Esophagus squamous epithelium (tissue), 5 donors: Measurements from ENCODE around the gene ZNF831. TPM values are rescaled to one million over a fixed set of nuclear protein-coding genes. Genes with fewer than 3 reads are reported as not detected.

Experiments
- DNase-seq: peaks from one replicate; lab custom pipeline; 2025; lab: John Stamatoyannopoulos, UW
- H3K27ac ChIP-seq, 4 donors: fragments of 200-600 bp; sonication (generic); one replicate each; pipeline ENCODE4 v1.5.1; 2016 to 2019; ENCODE audit warnings: mild to moderate bottlenecking in 1 of 4
- H3K27me3 ChIP-seq, 4 donors: fragments of 200-600 bp; sonication (generic); 1 replicate in 3 of 4; 2 replicates in 1 of 4; pipeline versions ENCODE4 v1.5.1 to v1.6.0; 2017 to 2021; ENCODE audit warnings: antibody characterized with exemption in 1 of 4
- H3K36me3 ChIP-seq, 3 donors: fragments of 200-600 bp; sonication (generic); one replicate each; pipeline ENCODE4 v1.5.1; 2016 to 2019
- H3K4me1 ChIP-seq, 3 donors: fragments of 200-600 bp; sonication (generic); one replicate each; pipeline ENCODE4 v1.5.1; 2017 to 2019
- H3K4me3 ChIP-seq, 4 donors: fragments of 200-600 bp; sonication (generic); 1 replicate in 3 of 4; 2 replicates in 1 of 4; pipeline ENCODE4 v1.5.1; 2016 to 2019; ENCODE audit warnings: mild to moderate bottlenecking in 2 of 4, moderate library complexity in 1 of 4
- H3K9me3 ChIP-seq, 3 donors: fragments of 200-600 bp; sonication (generic); one replicate each; pipeline ENCODE4 v1.5.1; 2016 to 2019
- POLR2A ChIP-seq, 4 donors: fragments of 450-650 bp; IDR thresholded peaks; one replicate each; pipeline ENCODE4 v1.6.1; 2017; ENCODE audit warnings: antibody characterized with exemption in 4 of 4, mild to moderate bottlenecking in 4 of 4, moderate library complexity in 3 of 4
- WGBS, 2 donors: methylation state at CpG; one replicate each; pipeline ENCODE4 v1.1.5; 2018; 5-methylcytosine and 5-hydroxymethylcytosine counted together
- intact Hi-C: fragments of 100-400 bp; cut with DNase I; formaldehyde crosslinking; loops from one replicate; pipeline ENCODE4 v1.15.0; 2022
- total RNA-seq, 4 donors: library from RNA; depleted of rRNA; stranded (reverse); fragments of >200 nt; gene quantifications; one replicate each; pipeline ENCODE4 v1.1.0, GENCODE V29; 2016
- TF ChIP-seq, protein P1 (sequence below), 6 experiments: fragments of 450-650 bp in 4 of 6; fragments of 200-600 bp in 2 of 6; sonication (generic) in 2 of 6; IDR thresholded peaks; one replicate each; pipeline ENCODE4 v1.5.1; 2016 to 2019; ENCODE audit warnings: antibody characterized with exemption in 6 of 6, mild to moderate bottlenecking in 4 of 6, moderate library complexity in 4 of 6
- donor health status: DM: yes; HTN: yes; CAD: no.

The ZNF831 gene
- total RNA-seq, 4 donors from 2014 or later, result 0.38 to 1.7 (median 0.60) TPM

- H3K36me3 ChIP-seq, result peaks cover 0 to 14% (median 0%) of the 10 kb centered on the region in 3 donors
- H3K4me3 ChIP-seq, result no peak overlapping the region
- DNase-seq, result no peak
- no peaks in the 10 kb centered on the region for H3K9me3 ChIP-seq
- H3K27me3 ChIP-seq, result peaks cover 0 to 31% (median 0%) of the 10 kb centered on the region in 4 donors
- H3K27ac ChIP-seq, result peak overlapping the region in 2 of 4 donors; percentile 42 to 57
- no peak for TF ChIP-seq POLR2A (IDR thresholded peaks at IDR 0.05)
- TF ChIP-seq, protein P1, sequence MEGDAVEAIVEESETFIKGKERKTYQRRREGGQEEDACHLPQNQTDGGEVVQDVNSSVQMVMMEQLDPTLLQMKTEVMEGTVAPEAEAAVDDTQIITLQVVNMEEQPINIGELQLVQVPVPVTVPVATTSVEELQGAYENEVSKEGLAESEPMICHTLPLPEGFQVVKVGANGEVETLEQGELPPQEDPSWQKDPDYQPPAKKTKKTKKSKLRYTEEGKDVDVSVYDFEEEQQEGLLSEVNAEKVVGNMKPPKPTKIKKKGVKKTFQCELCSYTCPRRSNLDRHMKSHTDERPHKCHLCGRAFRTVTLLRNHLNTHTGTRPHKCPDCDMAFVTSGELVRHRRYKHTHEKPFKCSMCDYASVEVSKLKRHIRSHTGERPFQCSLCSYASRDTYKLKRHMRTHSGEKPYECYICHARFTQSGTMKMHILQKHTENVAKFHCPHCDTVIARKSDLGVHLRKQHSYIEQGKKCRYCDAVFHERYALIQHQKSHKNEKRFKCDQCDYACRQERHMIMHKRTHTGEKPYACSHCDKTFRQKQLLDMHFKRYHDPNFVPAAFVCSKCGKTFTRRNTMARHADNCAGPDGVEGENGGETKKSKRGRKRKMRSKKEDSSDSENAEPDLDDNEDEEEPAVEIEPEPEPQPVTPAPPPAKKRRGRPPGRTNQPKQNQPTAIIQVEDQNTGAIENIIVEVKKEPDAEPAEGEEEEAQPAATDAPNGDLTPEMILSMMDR (IDR thresholded peaks at IDR 0.05), result no peak
- H3K4me1 ChIP-seq, result peaks cover 0 to 72% (median 0%) of the 10 kb centered on the region in 3 donors
- WGBS, 2 donors, result 51 to 56% methylated on average over 2 to 3 of the region's 3 CpGs
- intact Hi-C loops, result no loop called here
These were observed 143.6 kb downstream of the ZNF831 start for GRCh38 chr20:59307270-59307669.

Other genes with a start within 250 kb of the ZNF831 start
- 10 to 100 TPM; 40.5 to 64.3 (median 49.9) TPM for gene NELFCD, start 182.6 kb upstream of the ZNF831 start, total RNA-seq
- 10 to 100 TPM; 22.3 to 89.7 (median 57.2) TPM for gene CTSZ, start 156.6 kb upstream of the ZNF831 start, total RNA-seq
- under 1 TPM in 1 of 4 donors, not detected in 3; 0.19 TPM for gene TUBB1, start 144.4 kb upstream of the ZNF831 start, total RNA-seq
- gene ATP5F1E, start 131.5 kb upstream of the ZNF831 start, total RNA-seq, result 10 to 100 TPM; 11.6 to 35.5 (median 26.0) TPM
- gene PRELID3B, start 121.0 kb upstream of the ZNF831 start, total RNA-seq, result 10 to 100 TPM; 44.7 to 73.1 (median 68.5) TPM
- 10 to 100 TPM in 2 of 4 donors, 1 to 10 TPM in 2; 7.5 to 65.2 (median 16.6) TPM for gene EDN3, start 136.8 kb downstream of the ZNF831 start, total RNA-seq